ENCODE results near the gene MAML3. TPM values are rescaled to one million over a fixed set of nuclear protein-coding genes. Genes with fewer than 3 reads are reported as not detected.

Gene MAML3
- polyA plus RNA-seq, 6 donors from 2014 or later = 0.37 to 2.7 (median 1.1) TPM

DNA sequence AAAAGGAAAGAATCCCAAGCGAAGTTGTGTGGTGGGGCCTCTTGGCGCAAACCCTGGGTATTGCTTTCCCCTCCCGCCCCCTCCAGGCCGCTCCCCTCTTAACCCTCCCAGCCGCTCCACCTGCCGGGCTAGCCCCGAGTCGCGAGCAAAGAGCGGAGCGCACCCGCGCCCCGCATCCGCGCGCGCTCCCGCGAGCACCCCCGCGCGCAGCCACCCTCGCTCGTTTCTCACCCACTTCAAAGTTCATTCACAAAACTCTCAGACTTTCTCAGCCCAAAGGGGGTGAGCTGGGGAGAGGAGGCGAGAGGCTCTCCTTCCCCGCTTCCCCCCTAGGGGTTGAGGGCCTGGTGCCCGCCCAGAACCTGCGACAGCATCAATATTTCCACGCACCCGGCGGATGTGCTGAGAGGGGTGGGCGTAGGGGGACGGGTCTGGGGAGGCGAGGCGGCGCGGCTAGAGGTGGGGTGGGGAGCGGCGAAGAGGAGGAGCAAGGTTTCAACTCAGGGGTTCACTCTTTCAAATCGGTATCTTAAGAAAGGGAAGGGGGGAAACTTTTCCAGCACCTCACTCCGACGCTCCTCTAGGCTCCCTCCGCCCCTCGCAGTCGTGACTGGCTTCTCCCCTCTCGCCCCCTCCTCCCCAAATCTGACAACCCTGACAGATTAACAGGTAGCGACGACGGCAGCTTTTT, 1.8 kb downstream of the MAML3 start:
- Mint-ChIP-seq H3K9me3 (no peaks in the 10 kb centered on the region), H3K27me3 (peaks cover 0 to 15% (median 4%) of the 10 kb centered on the region in 3 donors), H3K4me3 (peak overlapping the region; percentile 95 to 100 (median 98)), H3K36me3 (no peaks in the 10 kb centered on the region), H3K4me1 (peaks cover 13 to 37% (median 36%) of the 10 kb centered on the region in 3 donors), H3K27ac (peak overlapping the region; percentile 72 to 98 (median 96))
- ATAC-seq (ENCODE audit: low read depth in 2 of 2) (peak; percentile 51 to 55), DNase-seq (peak; percentile 89)

- Mint-ChIP-seq H3K36me3 (no peaks in the 10 kb centered on the region), H3K9me3 (no peaks in the 10 kb centered on the region), H3K27ac (peak overlapping the region; percentile 64 to 98 (median 96)), H3K4me1 (peaks cover 8 to 32% (median 31%) of the 10 kb centered on the region in 3 donors), H3K27me3 (peaks cover 0 to 14% (median 2%) of the 10 kb centered on the region in 3 donors), H3K4me3 (peak overlapping the region; percentile 95 to 100 (median 98))
- ATAC-seq (ENCODE audit: low read depth in 2 of 2) (peak; percentile 47), DNase-seq (peak; percentile 85)
These were observed 2.3 kb downstream of the MAML3 start for GRCh38 chr4:140151699-140152012.

- DNase-seq = peak; percentile 83
- no peaks in the 10 kb centered on the region for H3K9me3 Mint-ChIP-seq
- ATAC-seq (ENCODE audit: low read depth in 2 of 2) = peak; percentile 48 to 57
- H3K4me3 Mint-ChIP-seq = peak overlapping the region; percentile 95 to 100 (median 98)
- H3K4me1 Mint-ChIP-seq = peaks cover 4 to 26% (median 25%) of the 10 kb centered on the region in 3 donors
- peak overlapping the region; percentile 91 to 99 (median 97) for H3K27ac Mint-ChIP-seq
- no peaks in the 10 kb centered on the region for H3K36me3 Mint-ChIP-seq
- H3K27me3 Mint-ChIP-seq = peaks cover 0 to 10% (median 0%) of the 10 kb centered on the region in 3 donors
These were observed 2.9 kb downstream of the MAML3 start for GRCh38 chr4:140150886-140151698.

- H3K4me3 Mint-ChIP-seq = peak overlapping the region; percentile 95 to 100 (median 98)
- DNase-seq = no peak
- H3K9me3 Mint-ChIP-seq = no peaks in the 10 kb centered on the region
- H3K36me3 Mint-ChIP-seq = no peaks in the 10 kb centered on the region
- peaks cover 0 to 10% (median 0%) of the 10 kb centered on the region in 3 donors for H3K27me3 Mint-ChIP-seq
- peak overlapping the region; percentile 91 to 99 (median 97) for H3K27ac Mint-ChIP-seq
- ATAC-seq (ENCODE audit: low read depth in 2 of 2) = no peak
- H3K4me1 Mint-ChIP-seq = peaks cover 4 to 24% (median 21%) of the 10 kb centered on the region in 3 donors
These were observed 3.4 kb downstream of the MAML3 start for GRCh38 chr4:140150636-140150885.

DNA sequence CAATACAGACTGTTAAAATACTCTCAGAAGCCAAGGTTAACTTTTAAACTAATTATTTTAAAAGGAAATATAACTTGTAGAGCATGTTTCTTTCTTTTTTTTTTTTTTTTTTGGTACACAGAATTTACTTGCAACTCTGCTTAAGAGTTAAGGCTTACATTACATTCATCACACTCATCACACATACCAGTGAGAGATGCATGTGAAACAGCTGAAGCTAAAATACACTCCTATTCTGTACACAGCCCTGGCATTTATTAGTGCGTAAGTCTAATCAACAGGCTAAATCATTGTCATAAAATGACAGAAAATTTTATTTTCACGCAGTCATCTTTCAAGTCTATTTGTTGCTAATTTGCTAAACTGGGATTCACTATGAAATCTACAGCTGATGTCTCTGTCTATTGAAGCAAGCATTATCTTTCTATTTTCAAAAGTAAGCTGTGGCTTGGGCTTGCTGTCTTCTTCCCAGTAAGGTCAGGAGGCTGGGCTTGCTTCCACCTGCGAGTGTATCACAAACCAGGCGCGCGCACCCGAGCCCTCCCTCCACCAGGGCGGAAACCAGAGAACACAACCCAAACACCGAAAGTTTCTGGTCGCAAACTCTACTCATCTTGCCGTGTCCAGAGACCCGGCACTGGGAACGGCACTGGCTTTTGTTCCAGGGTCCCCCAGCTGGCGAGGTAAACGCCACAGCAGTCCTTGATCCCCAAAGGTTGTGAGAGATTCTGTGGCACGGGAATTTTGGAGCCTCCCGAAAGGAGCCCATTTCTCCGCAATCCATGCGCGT, 3.9 kb downstream of the MAML3 start:
- H3K4me1 Mint-ChIP-seq = peaks cover 4 to 24% (median 20%) of the 10 kb centered on the region in 3 donors
- ATAC-seq (ENCODE audit: low read depth in 2 of 2) (peak; percentile 25 to 27), DNase-seq (peak; percentile 72)
- H3K4me3 Mint-ChIP-seq = peak overlapping the region; percentile 95 to 100 (median 98)
- H3K27ac Mint-ChIP-seq = peak overlapping the region; percentile 91 to 99 (median 97)
- no peaks in the 10 kb centered on the region for H3K36me3 Mint-ChIP-seq
- H3K27me3 Mint-ChIP-seq = peaks cover 0 to 12% (median 0%) of the 10 kb centered on the region in 3 donors
- no peaks in the 10 kb centered on the region for H3K9me3 Mint-ChIP-seq

DNA sequence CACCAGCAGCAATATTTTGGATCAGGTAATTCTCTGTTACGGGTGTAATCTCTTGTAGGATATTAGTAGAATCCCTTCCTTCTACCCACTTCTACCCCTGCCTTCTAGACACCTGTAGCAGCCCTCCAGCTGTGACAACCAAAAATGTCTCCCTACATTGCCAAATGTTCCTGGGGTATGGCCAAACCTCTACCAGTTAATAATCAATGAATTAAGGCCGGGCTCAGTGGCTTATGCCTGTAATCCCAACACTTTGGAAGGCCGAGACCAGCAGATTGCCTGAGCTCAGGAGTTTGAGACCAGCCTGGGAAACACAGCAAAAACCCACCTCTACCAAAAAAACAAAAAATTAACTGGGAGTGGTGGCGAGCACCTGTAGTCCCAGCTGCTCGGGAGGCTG, 9.9 kb downstream of the MAML3 start:
- Mint-ChIP-seq H3K27ac (no peak overlapping the region), H3K36me3 (no peaks in the 10 kb centered on the region), H3K27me3 (peaks cover 0 to 14% (median 0%) of the 10 kb centered on the region in 3 donors), H3K4me3 (no peak overlapping the region), H3K4me1 (peaks cover 3 to 13% (median 8%) of the 10 kb centered on the region in 3 donors), H3K9me3 (no peaks in the 10 kb centered on the region)
- ATAC-seq (ENCODE audit: low read depth in 2 of 2) = no peak
- no peak for DNase-seq

- Mint-ChIP-seq H3K4me3 (no peak overlapping the region), H3K4me1 (peaks cover 3 to 13% (median 8%) of the 10 kb centered on the region in 3 donors), H3K27me3 (peaks cover 0 to 7% (median 0%) of the 10 kb centered on the region in 3 donors), H3K9me3 (no peaks in the 10 kb centered on the region), H3K36me3 (no peaks in the 10 kb centered on the region), H3K27ac (no peak overlapping the region)
- DNase-seq (no peak), ATAC-seq (ENCODE audit: low read depth in 2 of 2) (no peak)
These were observed 12.7 kb downstream of the MAML3 start for GRCh38 chr4:140141210-140141835.

- no peak for ATAC-seq (ENCODE audit: low read depth in 2 of 2)
- Mint-ChIP-seq H3K9me3 (no peaks in the 10 kb centered on the region), H3K4me3 (peak overlapping the region in 1 of 8 donors; percentile 18), H3K36me3 (no peaks in the 10 kb centered on the region), H3K27ac (no peak overlapping the region), H3K4me1 (peaks cover 3 to 13% (median 8%) of the 10 kb centered on the region in 3 donors), H3K27me3 (peaks cover 0 to 7% (median 0%) of the 10 kb centered on the region in 3 donors)
- DNase-seq = no peak
These were observed 13.4 kb downstream of the MAML3 start for GRCh38 chr4:140140566-140140965.

DNA sequence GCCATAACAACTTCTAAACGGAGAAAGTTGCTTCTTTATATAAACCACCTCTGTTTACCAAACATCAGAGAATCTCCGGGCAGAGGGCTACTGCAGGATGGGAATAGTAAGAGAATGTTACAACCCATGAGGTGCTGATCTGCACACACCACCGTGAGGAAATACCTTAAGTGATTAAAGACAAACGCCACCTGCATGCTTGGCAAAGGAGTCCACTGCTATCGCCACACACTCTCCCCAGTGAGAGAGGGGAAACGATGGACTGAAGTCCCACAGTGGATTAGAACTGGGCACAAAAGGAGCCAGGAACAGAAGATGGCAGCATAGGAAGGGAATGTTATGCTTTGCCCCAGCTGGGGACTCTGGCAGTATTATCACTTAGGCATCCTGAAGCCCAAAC, 15.6 kb downstream of the MAML3 start:
- no peaks in the 10 kb centered on the region for H3K36me3 Mint-ChIP-seq

DNA sequence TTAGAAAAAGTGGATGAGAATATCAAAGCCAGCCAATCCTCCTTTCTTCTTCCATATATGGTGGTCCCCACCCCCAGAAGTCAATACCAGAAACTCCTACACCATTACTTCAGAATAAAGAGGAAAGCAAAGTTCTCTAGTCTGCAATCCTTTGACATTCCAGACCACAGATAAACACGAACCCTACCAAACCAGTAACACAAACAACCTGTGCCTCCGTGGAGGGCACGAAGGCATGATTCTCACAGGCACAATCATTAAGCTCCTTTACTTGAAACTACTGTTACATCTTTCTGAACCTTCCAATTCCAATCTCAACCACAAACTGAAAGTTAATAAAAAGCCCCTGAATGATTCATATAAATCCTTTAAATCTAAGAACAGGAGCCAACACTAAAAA, 16.3 kb downstream of the MAML3 start:
- no peak for ATAC-seq (ENCODE audit: low read depth in 2 of 2)
- H3K27ac Mint-ChIP-seq = peak overlapping the region in 2 of 6 donors; percentile 9 to 22
- no peak overlapping the region for H3K4me3 Mint-ChIP-seq

More for the DNA sequence above, 15.6 kb downstream of the MAML3 start:
- H3K4me3 Mint-ChIP-seq = no peak overlapping the region
- peaks cover 3 to 20% (median 8%) of the 10 kb centered on the region in 3 donors for H3K4me1 Mint-ChIP-seq
- H3K27ac Mint-ChIP-seq = no peak overlapping the region
- ATAC-seq (ENCODE audit: low read depth in 2 of 2) = no peak
- peaks cover 0 to 6% (median 3%) of the 10 kb centered on the region in 3 donors for H3K27me3 Mint-ChIP-seq
- no peak for DNase-seq
- H3K9me3 Mint-ChIP-seq = no peaks in the 10 kb centered on the region

GRCh38 chr4:140136509-140136908, 17.5 kb downstream of the MAML3 start:
- H3K27ac Mint-ChIP-seq = no peak overlapping the region
- DNase-seq (no peak), ATAC-seq (ENCODE audit: low read depth in 2 of 2) (no peak)
- no peaks in the 10 kb centered on the region for H3K9me3 Mint-ChIP-seq
- H3K27me3 Mint-ChIP-seq = peaks cover 0 to 6% (median 3%) of the 10 kb centered on the region in 3 donors
- H3K4me1 Mint-ChIP-seq = peaks cover 2 to 11% (median 3%) of the 10 kb centered on the region in 3 donors
- no peak overlapping the region for H3K4me3 Mint-ChIP-seq
- no peaks in the 10 kb centered on the region for H3K36me3 Mint-ChIP-seq

More for the DNA sequence above, 16.3 kb downstream of the MAML3 start:
- peaks cover 3 to 16% (median 6%) of the 10 kb centered on the region in 3 donors for H3K4me1 Mint-ChIP-seq
- H3K36me3 Mint-ChIP-seq = no peaks in the 10 kb centered on the region
- H3K9me3 Mint-ChIP-seq = no peaks in the 10 kb centered on the region
- peaks cover 0 to 6% (median 3%) of the 10 kb centered on the region in 3 donors for H3K27me3 Mint-ChIP-seq
- DNase-seq = no peak

DNA sequence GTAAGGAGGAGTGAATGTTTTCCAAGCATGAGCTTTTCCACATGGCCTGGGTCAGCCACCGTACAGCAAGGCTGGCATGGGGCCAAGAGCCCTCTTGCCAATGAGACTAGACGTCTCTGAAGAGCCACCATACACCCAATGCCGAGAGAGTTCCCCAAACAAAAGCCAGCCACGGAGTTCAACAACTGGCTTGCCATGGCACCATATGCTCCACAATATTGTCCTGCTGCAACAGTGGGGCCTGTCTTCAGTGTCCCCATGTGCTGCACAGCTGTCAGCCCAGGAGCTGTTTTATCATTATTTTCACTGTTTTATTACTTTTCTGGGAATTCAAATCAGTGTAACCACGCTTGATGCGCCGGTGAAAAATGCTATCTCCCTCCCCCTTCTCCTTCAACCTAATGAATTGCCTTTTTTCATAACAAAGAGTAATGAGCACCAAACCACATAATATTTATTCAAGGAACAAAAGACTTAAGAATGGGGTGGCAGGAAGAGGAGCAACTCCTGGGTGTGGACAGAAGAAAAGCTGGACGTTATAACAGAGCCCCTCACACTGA, 18.4 kb downstream of the MAML3 start:
- Mint-ChIP-seq H3K27me3 (peaks cover 0 to 6% (median 3%) of the 10 kb centered on the region in 3 donors), H3K4me1 (peaks cover 0 to 6% (median 2%) of the 10 kb centered on the region in 3 donors), H3K9me3 (no peaks in the 10 kb centered on the region), H3K4me3 (no peak overlapping the region), H3K36me3 (no peaks in the 10 kb centered on the region), H3K27ac (no peak overlapping the region)
- DNase-seq (no peak), ATAC-seq (ENCODE audit: low read depth in 2 of 2) (no peak)
